Measurements from ENCODE around the gene BEND2. TPM values are rescaled to one million over a fixed set of nuclear protein-coding genes. Genes with fewer than 3 reads are reported as not detected.

BEND2 gene
- total RNA-seq = not detected in 2 replicates

DNA sequence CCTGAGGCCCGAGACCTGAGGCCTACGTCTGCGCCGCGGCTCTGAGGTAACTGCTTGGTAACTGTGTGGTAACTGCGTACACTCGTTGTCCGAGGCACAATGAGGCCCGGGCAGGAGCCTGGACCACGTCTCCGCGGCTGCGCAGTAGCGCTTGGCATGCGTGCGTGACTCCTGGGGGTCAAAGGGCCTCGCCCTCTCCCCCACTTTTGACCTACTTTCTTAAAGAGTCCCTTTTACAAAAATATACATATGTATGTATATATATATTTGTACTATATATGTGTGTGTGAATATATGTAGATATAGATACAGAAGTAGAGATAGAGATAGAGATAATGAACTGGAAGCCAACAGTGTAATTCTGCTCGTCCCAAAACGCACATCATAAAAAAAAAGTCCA lies at the start of gene BEND2:
Gene BEND2 (minus strand): TSS at position 101 of the 400 bp plus-strand sequence. CDS start 136 bp downstream, outside the sequence.

Other genes starting within 250 kb of the BEND2 start
- 0.29 and 0.71 TPM in 2 replicates for gene SCML2, start 133.8 kb upstream of the BEND2 start, total RNA-seq
- 1.6 and 1.7 TPM in 2 replicates for gene CDKL5, start 204.7 kb upstream of the BEND2 start, total RNA-seq